Ovary (tissue), 9 donors: ENCODE data around the gene HDAC9. TPM values are rescaled to one million over a fixed set of nuclear protein-coding genes. Genes with fewer than 3 reads are reported as not detected.

Source experiments
- DNase-seq, 5 donors: peaks; one replicate each; pipeline ENCODE4 v3.0.0-alpha.2; 2019 to 2020
- H3K27ac ChIP-seq, 2 donors: fragments of 200-600 bp; one replicate each; pipeline versions ENCODE4 v1.5.1 to v1.8.0; 2019 to 2022
- H3K27me3 ChIP-seq: fragments of 200-600 bp; one replicate; pipeline ENCODE4 v1.8.0; 2022
- H3K36me3 ChIP-seq: fragments of 200-600 bp; sonication (generic); one replicate; pipeline ENCODE4 v1.5.1; 2019
- H3K4me1 ChIP-seq: one replicate; pipeline ENCODE4 v1.8.1; 2013; ENCODE audit warnings: mild to moderate bottlenecking, moderate library complexity; ENCODE audit not compliant: insufficient read depth
- H3K4me3 ChIP-seq: fragments of 200-600 bp; sonication (generic); one replicate; pipeline ENCODE4 v1.5.1; 2017
- H3K9me3 ChIP-seq, 2 donors: fragments of 200-600 bp in 1 of 2; sonication (generic) in 1 of 2; one replicate each; pipeline versions ENCODE4 v1.5.1 to v1.8.1; 2013 to 2019; ENCODE audit warnings: mild to moderate bottlenecking in 1 of 2, moderate library complexity in 1 of 2
- CTCF ChIP-seq, 3 donors: fragments of 450-650 bp in 2 of 3; fragments of 200-600 bp in 1 of 3; IDR thresholded peaks; one replicate each; pipeline versions ENCODE4 v1.5.1 to v1.8.0; 2016 to 2022; ENCODE audit warnings: antibody characterized with exemption in 3 of 3, mild to moderate bottlenecking in 1 of 3
- EP300 ChIP-seq: sonication (generic); formaldehyde crosslinking; IDR thresholded peaks from one replicate; pipeline ENCODE4 v1.6.1; 2017; ENCODE audit warnings: antibody characterized with exemption
- POLR2A ChIP-seq: fragments of 450-650 bp; IDR thresholded peaks from one replicate; pipeline ENCODE4 v1.6.1; 2017; ENCODE audit warnings: antibody characterized with exemption, mild to moderate bottlenecking, moderate library complexity
- WGBS, 3 donors: extraction: QIAGEN DNeasy Blood & Tissue Kit in 1 of 3; methylation state at CpG; one replicate each; pipeline versions ENCODE4 v1.1.5 to v1.1.7; 2013 to 2017; 5-methylcytosine and 5-hydroxymethylcytosine counted together
- intact Hi-C, 4 donors: fragments of 100-400 bp; cut with DNase I; formaldehyde crosslinking; loops; one replicate each; pipeline versions ENCODE4 v1.11.0 to v1.15.1; 2022 to 2023
- polyA plus RNA-seq, 2 donors: library from polyadenylated mRNA; stranded (reverse); fragments of 200-250 nt in 1 of 2; fragments of 350-450 nt in 1 of 2; fragmentation: Illumina TruSeq in 1 of 2; extraction: RNeasy Lipid Tissue Mini Kit (QIAGEN cat#74804) in 1 of 2; gene quantifications; one replicate each; pipeline ENCODE4 v1.2.3, GENCODE V29; 2013 to 2014
- total RNA-seq, 7 donors: library from RNA; depleted of rRNA in 2 of 7; stranded (reverse); fragments of >200 nt in 2 of 7; fragmentation: NEBNext Ultra II Directional in 3 of 7; extraction: Animal tissue kit (Norgen Biotek cat#: 25700) in 3 of 7; gene quantifications; one replicate each; pipeline versions ENCODE4 v1.1.0 to v1.2.4, GENCODE V29; 2016 to 2023
- donor health status: DM: no; HTN: no; CAD: no; lungs with moderate emphysema.
- donor health status: DM: no; HTN: no; CAD: no.
- donor health status: Bipolar disorder and iron deficiency.
- donor health status: DM: yes; HTN: yes; CAD: no.
- donor health status: DM: no; HTN: no; CAD: no.
- donor health status: DM: yes; HTN: yes; CAD: no.

HDAC9 gene
- total and polyA plus RNA-seq, 9 donors: 1.7 to 22.3 (median 6.0) TPM

- intact Hi-C loops: no loop called here
- Histone ChIP-seq H3K4me1 (no peaks in the 10 kb centered on the region), H3K27ac (no peak overlapping the region), H3K27me3 (no peaks in the 10 kb centered on the region), H3K4me3 (no peak overlapping the region), H3K9me3 (no peaks in the 10 kb centered on the region), H3K36me3 (no peaks in the 10 kb centered on the region)
- DNase-seq: no peak
- no peak for TF ChIP-seq POLR2A
- TF ChIP-seq CTCF (IDR thresholded peaks at IDR 0.05): no peak
- TF ChIP-seq EP300: no peak
- 64 to 80% (median 71%) methylated on average over 4 of the region's 4 CpGs for WGBS, 3 donors
These were observed 16.0 kb downstream of the HDAC9 start for GRCh38 chr7:18511351-18512140.

- intact Hi-C loops: no loop called here
- Histone ChIP-seq H3K36me3 (no peaks in the 10 kb centered on the region), H3K4me1 (no peaks in the 10 kb centered on the region), H3K27ac (no peak overlapping the region), H3K27me3 (no peaks in the 10 kb centered on the region), H3K9me3 (no peaks in the 10 kb centered on the region), H3K4me3 (no peak overlapping the region)
- DNase-seq: no peak
- TF ChIP-seq EP300: no peak
- TF ChIP-seq POLR2A: no peak
- TF ChIP-seq CTCF (IDR thresholded peaks at IDR 0.05): no peak
- 86 to 91% (median 91%) methylated on average over 1 of the region's 1 CpG for WGBS, 3 donors
These were observed 17.8 kb downstream of the HDAC9 start for GRCh38 chr7:18513343-18513742.

- TF ChIP-seq EP300 (no peak), CTCF (IDR thresholded peaks at IDR 0.05) (no peak), POLR2A (no peak)
- Histone ChIP-seq H3K4me1 (no peaks in the 10 kb centered on the region), H3K36me3 (no peaks in the 10 kb centered on the region), H3K9me3 (no peaks in the 10 kb centered on the region), H3K27ac (no peak overlapping the region), H3K4me3 (no peak overlapping the region), H3K27me3 (no peaks in the 10 kb centered on the region)
- DNase-seq: no peak
- 66 to 69% (median 67%) methylated on average over 2 of the region's 2 CpGs for WGBS, 3 donors
- intact Hi-C loops: no loop called here
These were observed 19.5 kb downstream of the HDAC9 start for GRCh38 chr7:18515067-18515466.

GRCh38 chr7:18517646-18518045 is 22.1 kb downstream of the HDAC9 start:
- H3K9me3 ChIP-seq: no peaks in the 10 kb centered on the region
- H3K27ac ChIP-seq: no peak overlapping the region
- H3K4me3 ChIP-seq: no peak overlapping the region
- no peaks in the 10 kb centered on the region for H3K36me3 ChIP-seq
- no peak for DNase-seq
- H3K4me1 ChIP-seq: no peaks in the 10 kb centered on the region
- intact Hi-C loops: no loop called here
- TF ChIP-seq EP300 (no peak), POLR2A (no peak), CTCF (IDR thresholded peaks at IDR 0.05) (no peak)
- WGBS, 3 donors: 73 to 86% (median 80%) methylated on average over 2 of the region's 2 CpGs
- H3K27me3 ChIP-seq: no peaks in the 10 kb centered on the region
